Measurements from ENCODE around the gene CDH12.

The CDH12 gene

DNA sequence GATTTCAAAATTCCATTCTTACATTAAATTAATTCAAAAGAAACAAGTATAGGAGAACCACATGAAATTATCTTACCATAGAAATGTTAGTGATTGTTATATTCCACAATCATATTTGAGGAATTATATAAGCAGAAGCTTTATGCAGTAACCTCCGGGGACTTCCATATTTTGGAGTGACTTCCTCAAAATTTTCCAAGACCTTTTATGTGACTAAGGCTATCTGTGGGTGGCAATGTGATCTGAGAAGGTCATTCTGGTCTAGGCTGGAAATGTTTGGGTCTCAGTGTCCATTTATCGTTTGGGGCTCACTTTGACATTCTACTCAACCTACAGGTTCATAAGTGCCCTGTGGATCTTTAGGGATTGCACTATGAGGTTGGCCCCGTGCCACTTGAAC, 776.6 kb downstream of the CDH12 start:
- TF ChIP-seq EZH2phosphoT487 (IDR thresholded peaks at IDR 0.05; ENCODE audit: low read depth): no peak
- TF ChIP-seq, protein P1, sequence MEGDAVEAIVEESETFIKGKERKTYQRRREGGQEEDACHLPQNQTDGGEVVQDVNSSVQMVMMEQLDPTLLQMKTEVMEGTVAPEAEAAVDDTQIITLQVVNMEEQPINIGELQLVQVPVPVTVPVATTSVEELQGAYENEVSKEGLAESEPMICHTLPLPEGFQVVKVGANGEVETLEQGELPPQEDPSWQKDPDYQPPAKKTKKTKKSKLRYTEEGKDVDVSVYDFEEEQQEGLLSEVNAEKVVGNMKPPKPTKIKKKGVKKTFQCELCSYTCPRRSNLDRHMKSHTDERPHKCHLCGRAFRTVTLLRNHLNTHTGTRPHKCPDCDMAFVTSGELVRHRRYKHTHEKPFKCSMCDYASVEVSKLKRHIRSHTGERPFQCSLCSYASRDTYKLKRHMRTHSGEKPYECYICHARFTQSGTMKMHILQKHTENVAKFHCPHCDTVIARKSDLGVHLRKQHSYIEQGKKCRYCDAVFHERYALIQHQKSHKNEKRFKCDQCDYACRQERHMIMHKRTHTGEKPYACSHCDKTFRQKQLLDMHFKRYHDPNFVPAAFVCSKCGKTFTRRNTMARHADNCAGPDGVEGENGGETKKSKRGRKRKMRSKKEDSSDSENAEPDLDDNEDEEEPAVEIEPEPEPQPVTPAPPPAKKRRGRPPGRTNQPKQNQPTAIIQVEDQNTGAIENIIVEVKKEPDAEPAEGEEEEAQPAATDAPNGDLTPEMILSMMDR (IDR thresholded peaks at IDR 0.05; ENCODE audit: low read depth, low read length): no peak
- Histone ChIP-seq H3K4me2 (ENCODE audit: low read length) (no peak overlapping the region), H3K4me3 (ENCODE audit: low read length) (no peak overlapping the region), H3K36me3 (replicated peaks; ENCODE audit: low read depth, low read length) (no peaks in the 10 kb centered on the region), H3K9me3 (ENCODE audit: insufficient read depth, low read length) (no peaks in the 10 kb centered on the region), H3K27ac (ENCODE audit: low read length) (no peak overlapping the region), H3K9ac (ENCODE audit: low read length) (no peak overlapping the region), H2AFZ (ENCODE audit: low read depth, low read length) (no peak overlapping the region), H3K4me1 (ENCODE audit: low read length) (no peaks in the 10 kb centered on the region), H4K20me1 (ENCODE audit: insufficient read depth, low read length) (no peaks in the 10 kb centered on the region), H3K27me3 (ENCODE audit: low read depth, low read length) (no peaks in the 10 kb centered on the region), H3K79me2 (ENCODE audit: low read length) (no peaks in the 10 kb centered on the region)

DNA sequence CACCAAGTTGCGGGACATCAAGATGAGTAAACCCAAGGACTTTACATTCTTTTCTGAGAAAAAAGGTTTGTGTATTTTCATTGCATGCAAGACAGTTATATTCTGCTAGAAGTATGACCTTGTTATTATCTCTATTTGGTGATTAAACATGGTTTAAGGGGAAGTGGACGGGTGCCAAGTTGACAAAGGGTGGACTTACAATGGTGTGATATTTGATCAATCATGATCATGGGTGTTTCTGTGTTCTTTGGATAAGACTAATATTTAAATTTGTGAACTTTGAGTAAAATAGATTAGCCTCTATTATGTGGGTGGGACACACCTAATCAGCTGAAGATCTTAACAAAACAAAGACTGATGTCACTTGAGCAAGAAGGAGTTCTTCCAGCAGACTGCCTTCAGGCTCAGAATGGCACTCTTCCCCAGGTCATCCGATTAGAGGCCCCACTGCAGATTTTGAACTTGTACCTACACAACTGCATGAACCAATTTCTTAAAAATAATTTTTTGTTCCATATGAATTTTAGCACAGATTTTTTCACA, 782.9 kb downstream of the CDH12 start:
- Histone ChIP-seq H3K79me2 (ENCODE audit: low read length) (no peaks in the 10 kb centered on the region), H3K9me3 (ENCODE audit: insufficient read depth, low read length) (no peaks in the 10 kb centered on the region), H3K36me3 (replicated peaks; ENCODE audit: low read depth, low read length) (no peaks in the 10 kb centered on the region), H3K4me3 (ENCODE audit: low read length) (no peak overlapping the region), H3K9ac (ENCODE audit: low read length) (no peak overlapping the region), H4K20me1 (ENCODE audit: insufficient read depth, low read length) (no peaks in the 10 kb centered on the region), H3K27ac (ENCODE audit: low read length) (no peak overlapping the region), H3K4me2 (ENCODE audit: low read length) (no peak overlapping the region), H3K27me3 (ENCODE audit: low read depth, low read length) (no peaks in the 10 kb centered on the region), H2AFZ (ENCODE audit: low read depth, low read length) (no peak overlapping the region), H3K4me1 (ENCODE audit: low read length) (no peaks in the 10 kb centered on the region)
- TF ChIP-seq, protein P1 (IDR thresholded peaks at IDR 0.05; ENCODE audit: low read depth, low read length): no peak
- TF ChIP-seq EZH2phosphoT487 (IDR thresholded peaks at IDR 0.05; ENCODE audit: low read depth): no peak

DNA sequence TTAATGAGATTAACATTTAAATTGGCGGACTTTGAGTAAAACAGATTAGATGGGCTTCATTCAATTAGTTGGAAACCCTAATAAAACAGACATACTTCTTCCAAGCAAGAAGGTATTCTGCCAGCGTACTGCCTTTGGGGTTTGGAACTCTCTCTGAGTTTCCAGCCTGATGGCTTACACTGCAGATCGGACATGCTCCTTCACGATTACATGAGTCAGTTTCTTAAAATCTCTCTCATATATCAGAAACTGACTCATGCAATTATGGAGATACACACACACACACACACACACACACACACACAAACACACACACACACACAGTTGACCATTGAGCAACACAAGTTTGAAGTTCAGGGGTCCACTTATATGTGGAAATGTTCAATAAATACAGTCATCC, 789.4 kb downstream of the CDH12 start:
- H3K4me3 ChIP-seq (ENCODE audit: low read length): no peak overlapping the region
- no peak overlapping the region for H3K27ac ChIP-seq (ENCODE audit: low read length)
- H3K4me2 ChIP-seq (ENCODE audit: low read length): no peak overlapping the region
- no peak for TF ChIP-seq EZH2phosphoT487 (IDR thresholded peaks at IDR 0.05; ENCODE audit: low read depth)
- TF ChIP-seq, protein P1 (IDR thresholded peaks at IDR 0.05; ENCODE audit: low read depth, low read length): no peak
- no peaks in the 10 kb centered on the region for H3K36me3 ChIP-seq (replicated peaks; ENCODE audit: low read depth, low read length)
- H3K9ac ChIP-seq (ENCODE audit: low read length): no peak overlapping the region
- no peaks in the 10 kb centered on the region for H3K79me2 ChIP-seq (ENCODE audit: low read length)
- H3K4me1 ChIP-seq (ENCODE audit: low read length): no peaks in the 10 kb centered on the region
- H3K9me3 ChIP-seq (ENCODE audit: insufficient read depth, low read length): no peaks in the 10 kb centered on the region
- no peaks in the 10 kb centered on the region for H3K27me3 ChIP-seq (ENCODE audit: low read depth, low read length)
- no peaks in the 10 kb centered on the region for H4K20me1 ChIP-seq (ENCODE audit: insufficient read depth, low read length)
- H2AFZ ChIP-seq (ENCODE audit: low read depth, low read length): no peak overlapping the region

- Histone ChIP-seq H3K79me2 (ENCODE audit: low read length) (no peaks in the 10 kb centered on the region), H4K20me1 (ENCODE audit: insufficient read depth, low read length) (no peaks in the 10 kb centered on the region), H3K27me3 (ENCODE audit: low read depth, low read length) (no peaks in the 10 kb centered on the region), H3K36me3 (replicated peaks; ENCODE audit: low read depth, low read length) (no peaks in the 10 kb centered on the region), H3K4me3 (ENCODE audit: low read length) (no peak overlapping the region), H3K4me2 (ENCODE audit: low read length) (no peak overlapping the region), H3K9ac (ENCODE audit: low read length) (no peak overlapping the region), H3K27ac (ENCODE audit: low read length) (no peak overlapping the region), H3K4me1 (ENCODE audit: low read length) (no peaks in the 10 kb centered on the region), H2AFZ (ENCODE audit: low read depth, low read length) (no peak overlapping the region), H3K9me3 (ENCODE audit: insufficient read depth, low read length) (no peaks in the 10 kb centered on the region)
- TF ChIP-seq EZH2phosphoT487 (IDR thresholded peaks at IDR 0.05; ENCODE audit: low read depth): no peak
- TF ChIP-seq, protein P1 (IDR thresholded peaks at IDR 0.05; ENCODE audit: low read depth, low read length): no peak
Observed at GRCh38 chr5:22058620-22059019, 794.5 kb downstream of the CDH12 start.
